H1 (cell line): ENCODE measurements around the gene RETREG3. TPM values are rescaled to one million over a fixed set of nuclear protein-coding genes. Genes with fewer than 3 reads are reported as not detected.

Source experiments
- CTCF ChIA-PET: fragments of 300-600 bp; sonication (Branson Sonifier 250); formaldehyde crosslinking; loops from one replicate; lab custom pipeline; 2021; ENCODE audit not compliant: partially characterized antibody; lab: Charles Lee
- POLR2A ChIA-PET: fragments of 300-600 bp; sonication (Branson Sonifier 250); formaldehyde crosslinking; loops from one replicate; lab custom pipeline; 2021; ENCODE audit warnings: inconsistent platforms; ENCODE audit not compliant: partially characterized antibody; lab: Charles Lee
- DNase-seq, 2 experiments: peaks; one replicate each; pipeline versions ENCODE4 v3.0.0 to v3.0.0-alpha.2; 2010 to 2022; ENCODE audit warnings: low spot score in 2 of 2, low read depth in 1 of 2, mixed read lengths in 1 of 2
- FAIRE-seq: peaks from 2 replicates; lab custom pipeline; 2011; peaks lifted over from hg19 to GRCh38; lab: Jason Lieb, UNC
- H2AFZ ChIP-seq: 2 replicates; pipeline ENCODE4 v1.8.1; 2012; ENCODE audit warnings: low read length, inconsistent platforms
- H2AK5ac ChIP-seq: 2 replicates; pipeline ENCODE4 v1.6.1; 2013; ENCODE audit warnings: low read depth, low read length
- H2BK120ac ChIP-seq: replicated peaks from 2 replicates; pipeline ENCODE3; 2013; ENCODE audit warnings: low read depth, low read length, inconsistent platforms
- H2BK12ac ChIP-seq: 2 replicates; pipeline ENCODE4 v1.6.1; 2013; ENCODE audit warnings: low read depth, low read length
- H2BK15ac ChIP-seq: 2 replicates; pipeline ENCODE4 v1.6.1; 2013; ENCODE audit warnings: low read length
- H2BK20ac ChIP-seq: 2 replicates; pipeline ENCODE4 v1.6.1; 2013; ENCODE audit warnings: low read length
- H2BK5ac ChIP-seq: 2 replicates; pipeline ENCODE4 v1.6.1; 2013; ENCODE audit warnings: low read depth, low read length
- H3K14ac ChIP-seq: 2 replicates; pipeline ENCODE4 v1.6.1; 2013; ENCODE audit warnings: inconsistent platforms; ENCODE audit not compliant: insufficient read length
- H3K18ac ChIP-seq: 2 replicates; pipeline ENCODE4 v1.6.1; 2013; ENCODE audit warnings: low read length; ENCODE audit errors: extremely low read depth
- H3K23ac ChIP-seq: 2 replicates; pipeline ENCODE4 v1.6.1; 2013; ENCODE audit warnings: inconsistent platforms; ENCODE audit not compliant: insufficient read length
- H3K23me2 ChIP-seq: 2 replicates; pipeline ENCODE4 v1.6.1; 2013; ENCODE audit warnings: low read depth, low read length
- H3K27ac ChIP-seq: 2 replicates; pipeline ENCODE4 v1.6.1; 2011; ENCODE audit warnings: low read depth, low read length, inconsistent platforms
- H3K27me3 ChIP-seq, 4 experiments: replicated peaks in 1 of 4; 1 replicate in 1 of 4; 2 replicates in 3 of 4; pipeline versions ENCODE4 v1.6.1 to v1.8.1; 2011 to 2013; ENCODE audit warnings: low read length in 3 of 4, mild to moderate bottlenecking in 3 of 4, inconsistent platforms in 2 of 4, mixed read lengths in 2 of 4, moderate library complexity in 1 of 4; ENCODE audit not compliant: control insufficient read depth in 3 of 4, insufficient read depth in 3 of 4; ENCODE audit errors: extremely low read depth in 1 of 4
- H3K36me3 ChIP-seq, 4 experiments: 2 replicates each; pipeline versions ENCODE4 v1.6.1 to v1.8.1; 2011 to 2013; ENCODE audit warnings: mild to moderate bottlenecking in 4 of 4, low read length in 3 of 4, moderate library complexity in 2 of 4, control low read depth in 1 of 4, inconsistent platforms in 1 of 4; ENCODE audit not compliant: insufficient read depth in 4 of 4, control insufficient read depth in 2 of 4
- H3K4ac ChIP-seq: replicated peaks from 2 replicates; pipeline ENCODE3; 2013; ENCODE audit warnings: low read length, low read depth, mixed read lengths, inconsistent platforms; ENCODE audit not compliant: insufficient read length
- H3K4me1 ChIP-seq, 4 experiments: replicated peaks in 1 of 4; 1 replicate in 1 of 4; 2 replicates in 3 of 4; pipeline versions ENCODE4 v1.6.1 to v1.8.1; 2011 to 2013; ENCODE audit warnings: low read length in 3 of 4, inconsistent platforms in 2 of 4, mixed read lengths in 1 of 4; ENCODE audit not compliant: insufficient read depth in 4 of 4, control insufficient read depth in 3 of 4
- H3K4me2 ChIP-seq, 2 experiments: 2 replicates each; pipeline versions ENCODE4 v1.6.1 to v1.8.1; 2011 to 2013; ENCODE audit warnings: low read depth in 2 of 2, low read length in 2 of 2, control low read depth in 1 of 2, inconsistent platforms in 1 of 2, mild to moderate bottlenecking in 1 of 2; ENCODE audit not compliant: insufficient read depth in 1 of 2
- H3K4me3 ChIP-seq, 4 experiments: fragments of 200-600, 300-600 bp in 1 of 4; sonication (generic), shearing (Covaris generic), sonication (Bioruptor Twin) in 1 of 4; 2 replicates each; pipeline versions ENCODE4 v1.5.1 to v1.8.1; 2011 to 2016; ENCODE audit warnings: low read length in 4 of 4, low read depth in 3 of 4, control low read depth in 2 of 4, inconsistent platforms in 2 of 4, mild to moderate bottlenecking in 2 of 4, mixed read lengths in 1 of 4, moderate library complexity in 1 of 4; ENCODE audit not compliant: insufficient read depth in 2 of 4; ENCODE audit errors: extremely low read depth in 1 of 4
- H3K56ac ChIP-seq: replicated peaks from 2 replicates; pipeline ENCODE3; 2013; ENCODE audit warnings: low read depth, mild to moderate bottlenecking, mixed read lengths, low read length, inconsistent platforms; ENCODE audit not compliant: insufficient read length
- H3K79me1 ChIP-seq: 2 replicates; pipeline ENCODE4 v1.6.1; 2013; ENCODE audit warnings: low read depth, low read length, control low read depth
- H3K79me2 ChIP-seq, 2 experiments: 2 replicates each; pipeline versions ENCODE4 v1.6.1 to v1.8.1; 2012 to 2013; ENCODE audit warnings: low read length in 2 of 2, mild to moderate bottlenecking in 2 of 2, inconsistent platforms in 1 of 2; ENCODE audit not compliant: insufficient read depth in 2 of 2, control insufficient read depth in 1 of 2
- H3K9ac ChIP-seq, 4 experiments: replicated peaks in 1 of 4; 1 replicate in 1 of 4; 2 replicates in 3 of 4; pipeline versions ENCODE4 v1.6.1 to v1.8.1; 2011 to 2013; ENCODE audit warnings: low read depth in 3 of 4, low read length in 3 of 4, control low read depth in 2 of 4, mild to moderate bottlenecking in 2 of 4, moderate library complexity in 2 of 4, inconsistent platforms in 1 of 4; ENCODE audit errors: extremely low read depth in 1 of 4
- H3K9me3 ChIP-seq, 2 experiments: 2 replicates each; pipeline versions ENCODE4 v1.6.1 to v1.8.1; 2012 to 2013; ENCODE audit warnings: mild to moderate bottlenecking in 2 of 2, moderate library complexity in 2 of 2, control low read depth in 1 of 2, inconsistent platforms in 1 of 2, low read depth in 1 of 2, low read length in 1 of 2, mixed read lengths in 1 of 2; ENCODE audit not compliant: insufficient read depth in 2 of 2
- H4K20me1 ChIP-seq, 2 experiments: replicated peaks in 1 of 2; 2 replicates each; pipeline versions ENCODE3 to v1.8.1; 2011 to 2013; ENCODE audit warnings: inconsistent platforms in 2 of 2, low read length in 2 of 2, mild to moderate bottlenecking in 1 of 2; ENCODE audit not compliant: insufficient read depth in 2 of 2, control insufficient read depth in 1 of 2
- H4K5ac ChIP-seq: 2 replicates; pipeline ENCODE4 v1.6.1; 2013; ENCODE audit warnings: low read length, low read depth, mixed read lengths, inconsistent platforms; ENCODE audit not compliant: insufficient read length
- H4K8ac ChIP-seq: 2 replicates; pipeline ENCODE4 v1.8.0; 2013; ENCODE audit warnings: mild to moderate bottlenecking, moderate library complexity, low read length, inconsistent platforms; ENCODE audit not compliant: insufficient read depth; ENCODE audit errors: extremely low read depth
- H4K91ac ChIP-seq: replicated peaks from 2 replicates; pipeline ENCODE3; 2013; ENCODE audit warnings: low read length, mixed read lengths, inconsistent platforms; ENCODE audit not compliant: insufficient read length
- BCL11A ChIP-seq, 2 experiments: IDR thresholded peaks; one replicate each; pipeline ENCODE4 v1.6.1; 2011; ENCODE audit warnings: low read depth in 2 of 2, low read length in 2 of 2, mild to moderate bottlenecking in 2 of 2
- E2F6 ChIP-seq: IDR thresholded peaks from 2 replicates; pipeline ENCODE4 v1.6.1; 2012; ENCODE audit warnings: inconsistent platforms
- EGR1 ChIP-seq: IDR thresholded peaks from 2 replicates; pipeline ENCODE4 v1.6.1; 2011; ENCODE audit warnings: low read depth, low read length, borderline replicate concordance
- EP300 ChIP-seq, 2 experiments: IDR thresholded peaks; 1 replicate in 1 of 2; 2 replicates in 1 of 2; pipeline ENCODE4 v1.6.1; 2011 to 2012; ENCODE audit warnings: low read depth in 2 of 2, low read length in 2 of 2, mild to moderate bottlenecking in 2 of 2, borderline replicate concordance in 1 of 2, inconsistent platforms in 1 of 2, moderate library complexity in 1 of 2
- EZH2 ChIP-seq: fragments of 200-600 bp; sonication (generic); IDR thresholded peaks from 2 replicates; pipeline ENCODE4 v1.7.1; 2012; ENCODE audit warnings: low read depth, mild to moderate bottlenecking, moderate library complexity, low read length, inconsistent platforms; ENCODE audit not compliant: severe bottlenecking
- HDAC6 ChIP-seq: IDR thresholded peaks from one replicate; pipeline ENCODE4 v1.7.1; 2012; ENCODE audit warnings: low read depth, mild to moderate bottlenecking, inconsistent platforms, low read length, moderate library complexity
- JUND ChIP-seq: IDR thresholded peaks from 2 replicates; pipeline ENCODE4 v1.6.1; 2011; ENCODE audit warnings: mild to moderate bottlenecking, improper control_type of control experiment, low read length
- RNF2 ChIP-seq: fragments of 200-900, 300-1000 bp; sonication (generic); IDR thresholded peaks from 2 replicates; pipeline ENCODE4 v1.7.1; 2016; ENCODE audit warnings: borderline replicate concordance, low read depth, mild to moderate bottlenecking, antibody characterized with exemption, low read length; ENCODE audit not compliant: poor library complexity, severe bottlenecking; ENCODE audit errors: missing control alignments
- RXRA ChIP-seq: IDR thresholded peaks from 2 replicates; pipeline ENCODE4 v1.6.1; 2011; ENCODE audit warnings: low read depth, mild to moderate bottlenecking, low read length, moderate library complexity; ENCODE audit not compliant: insufficient read depth
- SP4 ChIP-seq: IDR thresholded peaks from 2 replicates; pipeline ENCODE4 v1.6.1; 2012; ENCODE audit warnings: low read length, inconsistent platforms
- TAF7 ChIP-seq: optimal IDR thresholded peaks from 2 replicates; pipeline ENCODE3; 2011; ENCODE audit warnings: low read depth, mild to moderate bottlenecking, inconsistent platforms, low read length, moderate library complexity, borderline replicate concordance
- YY1 ChIP-seq: IDR thresholded peaks from 2 replicates; pipeline ENCODE4 v1.6.1; 2011; ENCODE audit warnings: low read depth, mild to moderate bottlenecking, low read length
- WGBS, 2 experiments: shearing (Covaris generic) in 1 of 2; methylation state at CpG; one replicate each; pipeline versions ENCODE4 v1.1.6 to v1.1.7; 2013 to 2015; ENCODE audit warnings: low lambda C conversion rate in 2 of 2, mixed read lengths in 2 of 2, inconsistent platforms in 1 of 2, low coverage in 1 of 2, missing lambda C conversion rate in 1 of 2; ENCODE audit not compliant: insufficient replicate concordance in 2 of 2, insufficient coverage in 1 of 2, insufficient read length in 1 of 2; ENCODE audit errors: extremely low coverage in 1 of 2, missing lambda C conversion rate in 1 of 2; 5-methylcytosine and 5-hydroxymethylcytosine counted together
- polyA plus RNA-seq, 7 experiments: library from polyadenylated mRNA; depleted of rRNA in 3 of 7; stranded (reverse) in 5 of 7; unstranded in 2 of 7; fragments of >200 nt in 5 of 7; fragments of 200-250 nt in 2 of 7; gene quantifications; 1 replicate in 5 of 7; 2 replicates in 1 of 7; 4 replicates in 1 of 7; pipeline versions ENCODE4 v1.2.1 to v1.2.3, GENCODE V29; 2011 to 2013; ENCODE audit warnings: missing spikeins in 2 of 7, mixed read lengths in 2 of 7
- total RNA-seq: library from RNA; stranded (reverse); fragmentation: NEBNext Ultra II Directional; extraction: Animal tissue kit (Norgen Biotek cat#: 25700); gene quantifications from 2 replicates; pipeline ENCODE4 v1.2.1, GENCODE V29; 2021

Gene RETREG3
- total and polyA plus RNA-seq, 2 of the 8 experiments (the other 6 are each of a cell fraction or from before 2014, with no cell fraction given) = 23.7 to 42.6 TPM

GRCh38 chr17:42547001-42547461 is 62.1 kb downstream of the RETREG3 start:
- H4K8ac ChIP-seq = no peak overlapping the region
- H3K4ac ChIP-seq = no peak overlapping the region
- FAIRE-seq (no peak), DNase-seq (no peak)
- no peaks in the 10 kb centered on the region for H3K79me1 ChIP-seq
- peaks cover 0 to 4% of the 10 kb centered on the region in 2 experiments for H4K20me1 ChIP-seq
- H4K91ac ChIP-seq = no peak overlapping the region
- no peak overlapping the region for H3K23ac ChIP-seq
- H3K36me3 ChIP-seq = peaks cover 0 to 8% (median 3%) of the 10 kb centered on the region in 4 experiments; a peak in 4 of 8 replicates
- ChIA-PET CTCF (interaction anchor here (0.7 to 3.0 kb wide), 6 partner anchors 10 to 58 kb away, joined by 3 to 28 read pairs (median 5); partner anchors contain the start of genes NAGLU and PSMC3IP), POLR2A (interaction anchor here (0.7 to 4.3 kb wide), 4 partner anchors 10 to 124 kb away, joined by 3 to 43 read pairs (median 4); partner anchors contain the start of genes NAGLU, PSMC3IP and TUBG2)
- no peak overlapping the region for H2AFZ ChIP-seq
- 93% methylated on average over 23 of the region's 23 CpGs; no CpG with 5 or more reads in 1 of the 2 experiments for WGBS, 2 experiments
- H3K79me2 ChIP-seq = no peaks in the 10 kb centered on the region
- no peak overlapping the region for H4K5ac ChIP-seq
- no peak overlapping the region for H2BK5ac ChIP-seq
- no peaks in the 10 kb centered on the region for H3K27me3 ChIP-seq
- no peak overlapping the region for H3K56ac ChIP-seq
- H2BK15ac ChIP-seq = no peak overlapping the region
- H3K4me2 ChIP-seq = no peak overlapping the region
- no peak overlapping the region for H2BK12ac ChIP-seq
- H2BK120ac ChIP-seq = no peak overlapping the region
- no peak overlapping the region for H2BK20ac ChIP-seq
- peaks cover 0 to 8% (median 7%) of the 10 kb centered on the region in 4 experiments; a peak in 4 of 7 replicates for H3K4me1 ChIP-seq
- H3K27ac ChIP-seq = no peak overlapping the region
- H3K18ac ChIP-seq = no peak overlapping the region
- H3K4me3 ChIP-seq = no peak overlapping the region
- no peaks in the 10 kb centered on the region for H3K9me3 ChIP-seq
- H2AK5ac ChIP-seq = no peak overlapping the region
- peaks cover 2% of the 10 kb centered on the region; the same call in 1 of the 2 replicates for H3K23me2 ChIP-seq
- no peak overlapping the region for H3K14ac ChIP-seq
- no peak overlapping the region for H3K9ac ChIP-seq
- no peak for TF ChIP-seq EGR1
- no peak for TF ChIP-seq RXRA
- TF ChIP-seq EP300 (IDR thresholded peaks at IDR 0.05; ENCODE audit: borderline replicate concordance in 1 of 2, low read depth in 2 of 2, low read length in 2 of 2) = no peak
- no peak for TF ChIP-seq BCL11A (IDR thresholded peaks at IDR 0.05; ENCODE audit: low read depth in 2 of 2, low read length in 2 of 2)
- TF ChIP-seq SP4 = no peak
- no peak for TF ChIP-seq TAF7
- no peak for TF ChIP-seq JUND
- no peak for TF ChIP-seq E2F6
- no peak for TF ChIP-seq EZH2
- TF ChIP-seq YY1 = no peak
- no peak for TF ChIP-seq RNF2
- TF ChIP-seq HDAC6 = no peak
